ENCODE data around the gene ZNF484.
"Not testable (repeated sequence)": the region's sequence is repeated elsewhere in the genome, so short reads cannot be mapped to it uniquely, and the experiment has no call there.

The ZNF484 gene

GRCh38 chr9:92877531-92878430, at the start of gene ZNF484:
Gene ZNF484, minus strand, starts transcription at chr9:92878038. Its CDS starts 3,009 bp downstream, at chr9:92875029.
- peak; percentile 95 for DNase-seq (ENCODE audit: low spot score)

DNA sequence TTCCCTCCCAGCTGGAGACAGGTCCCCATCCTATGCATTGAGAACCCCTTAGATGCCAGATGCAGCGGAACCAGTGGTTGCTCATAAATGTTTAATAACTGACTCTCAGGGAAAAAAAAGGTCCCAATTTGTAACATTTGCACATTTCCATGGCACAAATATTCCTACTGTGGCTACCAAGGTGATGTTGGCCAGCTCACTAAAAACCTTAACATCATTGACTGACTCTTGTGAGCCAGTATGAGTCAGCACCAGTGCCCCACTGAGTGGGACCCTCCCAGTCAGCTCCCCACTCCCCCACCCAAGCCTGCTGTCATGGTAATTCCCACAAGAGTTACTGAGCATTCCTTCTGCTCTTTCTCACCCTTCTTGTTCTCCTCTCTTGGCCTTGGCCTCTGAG, 42.6 kb upstream of the ZNF484 start:
- DNase-seq (ENCODE audit: low spot score) = no peak

DNA sequence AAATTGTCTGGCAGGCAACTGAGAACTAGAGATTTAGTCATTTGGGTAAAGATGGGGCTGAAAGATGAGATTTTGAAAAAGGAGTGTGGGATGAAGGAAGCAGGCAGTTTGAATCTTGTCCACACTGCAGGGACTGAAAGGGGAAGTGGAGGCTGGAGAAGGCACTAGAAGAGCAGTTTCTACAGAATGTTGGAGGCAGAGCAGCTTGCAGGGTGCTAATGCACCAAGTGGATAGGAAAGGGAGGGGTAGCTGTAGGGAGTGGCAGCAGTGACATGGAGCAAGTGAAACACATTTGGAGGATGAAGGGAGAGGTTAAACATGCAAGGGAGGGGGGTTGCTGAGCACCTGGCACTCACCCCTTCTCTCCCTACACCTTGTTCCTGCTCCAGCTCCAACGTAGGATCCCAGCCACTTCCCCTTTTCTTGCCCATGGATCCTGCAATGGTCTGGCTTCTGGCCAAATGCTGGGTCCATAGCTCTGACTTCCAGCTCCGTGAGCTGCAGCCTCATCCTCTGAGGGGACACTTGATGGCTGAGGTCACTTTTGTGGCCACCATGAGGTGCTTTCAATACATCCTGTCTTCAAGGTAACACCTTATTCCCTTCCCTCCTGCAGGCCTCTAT, 39.5 kb upstream of the ZNF484 start:
- no peak for DNase-seq (ENCODE audit: low spot score)

DNA sequence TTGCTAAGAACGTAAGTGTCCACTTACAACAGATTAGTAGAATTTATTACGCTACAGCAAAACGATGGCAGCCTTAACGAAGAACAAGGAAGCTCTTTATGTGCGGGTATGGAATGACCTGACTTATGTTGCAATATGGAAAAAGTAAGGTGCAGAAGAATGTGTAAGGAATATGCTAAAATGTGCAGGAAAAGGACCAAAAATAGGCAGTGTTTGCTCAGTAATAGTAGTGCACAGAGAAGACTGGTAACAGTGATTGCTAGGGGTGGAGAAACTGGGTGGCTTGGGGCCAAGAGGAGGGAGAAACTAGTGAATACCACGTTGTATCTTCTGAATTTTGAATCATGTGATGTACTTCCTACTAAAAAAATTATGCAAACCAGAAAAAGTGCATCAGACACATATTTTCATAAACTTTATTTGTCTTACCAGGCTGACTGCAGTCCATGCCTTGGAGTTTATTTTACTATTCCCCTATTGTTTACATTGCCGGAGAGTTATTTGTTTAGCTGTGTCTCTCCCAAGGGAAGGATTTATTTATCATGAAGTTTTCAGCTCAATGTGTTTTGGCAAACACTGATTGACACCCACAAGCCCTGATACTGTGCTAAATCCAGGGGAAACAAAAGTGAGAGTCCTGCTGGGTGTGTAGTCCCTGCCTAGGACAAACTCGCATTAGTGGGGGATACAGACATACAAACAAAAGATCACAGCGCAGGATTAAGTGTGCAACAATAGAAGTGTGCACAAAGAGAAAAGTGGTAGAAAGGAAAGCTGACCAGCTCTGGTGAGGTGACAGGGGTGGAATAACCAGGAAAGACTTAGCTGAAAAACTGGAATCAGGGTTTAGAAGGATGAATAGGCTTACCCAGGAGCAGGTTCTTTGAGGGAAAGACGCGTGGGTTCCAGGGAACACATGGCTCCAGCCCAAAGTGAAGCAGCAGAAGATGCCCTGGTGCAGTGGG, 34.0 kb upstream of the ZNF484 start:
- DNase-seq (ENCODE audit: low spot score) = no peak

DNA sequence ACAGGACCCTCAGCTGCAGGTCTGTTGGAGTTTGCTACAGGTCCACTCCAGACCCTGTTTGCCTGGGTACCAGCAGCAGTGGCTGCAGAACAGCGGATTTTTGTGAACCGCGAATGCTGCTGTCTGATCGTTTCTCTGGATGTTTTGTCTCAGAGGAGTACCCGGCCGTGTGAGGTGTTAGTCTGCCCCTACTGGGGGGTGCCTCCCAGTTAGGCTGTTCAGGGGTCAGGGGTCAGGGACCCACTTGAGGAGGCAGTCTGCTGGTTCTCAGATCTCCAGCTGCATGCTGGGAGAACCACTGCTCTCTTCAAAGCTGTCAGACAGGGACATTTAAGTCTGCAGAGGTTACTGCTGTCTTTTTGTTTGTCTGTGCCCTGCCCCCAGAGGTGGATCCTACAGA, 27.3 kb upstream of the ZNF484 start:
- DNase-seq (ENCODE audit: low spot score) = not testable (repeated sequence)

DNA sequence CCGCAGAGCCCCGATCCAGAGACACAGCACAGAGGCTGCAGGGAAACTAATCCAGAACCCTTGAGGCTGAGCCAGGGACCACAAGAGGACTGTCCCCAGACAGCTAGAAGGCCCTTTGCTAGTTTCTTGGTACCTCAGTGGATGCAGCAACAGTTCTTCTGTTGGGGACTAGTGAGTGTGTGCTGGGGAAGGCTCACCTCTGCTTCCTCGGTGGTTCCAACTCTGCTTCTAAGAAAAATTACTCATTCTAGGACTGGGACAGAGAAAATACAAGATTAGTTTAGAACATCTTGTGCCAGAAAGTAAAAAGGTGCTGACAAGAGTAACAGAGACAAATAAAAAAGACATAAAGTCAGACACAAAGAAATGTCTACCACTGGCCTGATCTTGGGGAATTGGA, 19.5 kb upstream of the ZNF484 start:
- DNase-seq (ENCODE audit: low spot score) = no peak

GRCh38 chr9:92895812-92896436, 18.1 kb upstream of the ZNF484 start:
- DNase-seq (ENCODE audit: low spot score) = no peak

DNA sequence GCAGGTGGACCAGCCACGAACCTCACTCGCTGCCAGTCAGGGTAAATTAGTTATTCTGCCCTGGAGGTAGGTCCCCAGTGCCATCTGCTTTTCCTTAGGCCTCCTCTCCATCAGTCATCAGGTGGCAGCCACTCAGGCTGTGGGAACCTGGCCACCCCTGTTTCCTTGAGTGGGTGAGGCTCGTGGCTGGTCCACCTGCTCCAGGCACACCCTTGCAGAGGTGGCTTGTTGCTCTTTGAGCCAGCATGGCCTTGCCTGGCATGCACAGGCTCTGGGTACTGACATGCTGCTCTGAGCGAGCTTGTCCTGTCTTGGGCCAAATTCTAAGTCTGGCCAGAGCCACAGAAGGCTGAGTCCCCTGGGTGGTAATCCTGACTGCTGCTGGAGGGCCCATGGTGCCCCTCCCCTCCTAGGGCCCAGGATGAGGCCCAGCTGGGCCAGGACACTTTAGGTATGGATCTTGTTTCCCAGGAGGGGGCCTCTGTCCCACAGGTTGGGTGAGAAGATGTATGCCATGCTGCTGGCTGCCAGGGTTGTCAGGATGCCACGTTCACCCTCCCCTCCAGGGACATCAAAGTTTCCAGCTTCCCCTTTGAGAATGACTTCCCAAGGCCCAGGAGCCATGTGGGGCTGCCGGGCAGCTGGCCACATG, 17.0 kb upstream of the ZNF484 start:
- no peak for DNase-seq (ENCODE audit: low spot score)

GRCh38 chr9:92893916-92894610, 16.2 kb upstream of the ZNF484 start:
- DNase-seq (ENCODE audit: low spot score) = not testable (repeated sequence)

DNA sequence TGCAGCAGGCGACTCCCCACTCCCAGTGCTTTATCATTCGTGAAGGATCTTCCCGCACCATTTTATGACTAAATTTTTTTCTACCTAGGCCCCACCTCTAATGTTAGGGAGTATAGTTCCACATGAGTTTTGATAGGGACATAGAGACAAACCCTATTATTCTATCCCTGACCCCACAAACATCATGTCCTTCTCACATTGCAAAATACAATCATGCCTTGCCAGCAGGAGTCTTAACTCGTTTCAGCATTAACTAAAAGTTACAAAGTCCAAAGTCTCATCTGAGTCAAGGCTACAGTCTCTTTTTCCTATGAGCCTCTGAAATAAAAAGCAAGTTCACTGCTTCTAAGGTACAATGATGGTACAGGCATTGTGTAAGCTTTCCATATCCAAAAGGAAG, 14.4 kb upstream of the ZNF484 start:
- not testable (repeated sequence) for DNase-seq (ENCODE audit: low spot score)

GRCh38 chr9:92890761-92891160, 12.9 kb upstream of the ZNF484 start:
- no peak for DNase-seq (ENCODE audit: low spot score)

DNA sequence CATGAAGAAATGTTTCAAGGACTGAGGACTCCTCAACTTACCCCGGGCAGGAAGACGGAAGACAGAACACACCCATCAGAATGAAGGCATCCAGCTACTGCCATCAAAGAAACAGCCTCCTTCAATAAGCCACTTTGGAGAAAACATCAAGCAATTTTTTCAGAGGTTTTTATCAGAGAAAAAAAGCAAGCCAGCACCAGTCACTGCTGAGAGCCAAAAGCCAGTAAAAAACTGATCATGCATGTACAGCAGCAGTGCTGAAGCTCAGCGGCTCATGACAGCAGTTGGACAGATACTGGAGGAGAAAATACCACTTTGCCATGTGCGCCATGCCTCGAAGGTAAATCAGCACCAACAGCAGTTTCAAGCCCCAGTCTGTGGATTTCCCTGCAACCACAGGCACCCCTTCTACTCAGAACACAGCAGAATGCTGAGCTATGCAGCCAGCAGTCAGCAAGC, 10.1 kb upstream of the ZNF484 start:
- no peak for DNase-seq (ENCODE audit: low spot score)

DNA sequence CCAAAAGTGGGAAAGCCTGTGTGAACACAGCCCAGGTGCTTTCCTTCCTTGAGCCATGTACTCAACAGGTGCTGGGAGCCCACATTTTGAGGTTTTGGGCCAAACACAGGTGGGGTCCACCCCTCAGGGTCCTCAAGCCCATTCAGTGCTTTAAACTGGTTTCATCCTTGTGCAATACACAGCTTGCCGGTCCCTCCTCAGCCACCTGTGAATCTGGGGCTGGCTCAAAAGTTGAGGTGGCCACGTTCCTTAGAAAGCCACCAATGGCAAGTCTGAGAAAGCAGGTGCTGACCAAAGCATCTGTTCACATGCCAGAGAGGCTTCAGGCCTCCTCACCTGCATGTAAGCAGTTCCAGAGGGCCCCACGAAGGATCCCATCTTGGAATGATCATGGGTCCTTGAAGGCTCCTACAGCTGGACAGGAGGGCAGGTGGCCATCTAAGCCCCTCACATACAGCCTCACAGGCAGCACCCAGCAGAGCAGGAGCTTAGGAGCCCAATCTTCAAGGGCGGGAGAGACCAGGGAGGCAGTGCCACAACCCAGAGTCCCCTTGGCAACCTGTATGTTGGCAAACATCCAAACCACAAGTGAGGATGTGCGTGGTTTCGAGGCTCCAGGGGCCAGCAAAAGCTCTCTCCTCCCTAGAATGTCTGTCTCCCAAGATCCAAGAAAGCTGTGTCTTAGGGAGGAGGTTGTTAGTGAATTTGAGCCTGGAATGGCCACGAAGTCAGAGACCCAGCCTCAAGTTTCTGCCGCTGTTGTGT, 9.2 kb upstream of the ZNF484 start:
- DNase-seq (ENCODE audit: low spot score) = not testable (repeated sequence)

- not testable (repeated sequence) for DNase-seq (ENCODE audit: low spot score)
Observed at GRCh38 chr9:92883666-92884405, 6.0 kb upstream of the ZNF484 start.

DNA sequence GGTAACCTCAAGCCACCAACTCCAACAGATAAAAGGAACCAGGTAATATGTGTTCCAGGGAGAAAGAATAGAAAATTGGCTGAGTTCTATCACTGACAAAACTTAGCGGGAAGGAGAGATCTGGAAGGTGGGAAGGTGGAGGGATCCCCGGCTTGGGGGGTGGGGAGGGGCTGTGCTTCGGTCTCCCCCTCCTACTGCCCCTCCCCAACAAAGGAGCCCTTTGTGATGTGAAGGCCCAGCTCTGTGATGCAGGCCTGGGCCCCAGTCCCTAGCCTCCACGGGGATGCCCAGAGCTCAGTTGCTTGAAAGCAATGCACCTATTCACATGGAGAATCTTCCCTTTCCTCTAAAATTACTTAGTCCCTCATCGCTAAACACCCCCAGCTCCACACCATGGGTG, 4.4 kb upstream of the ZNF484 start:
- no peak for DNase-seq (ENCODE audit: low spot score)

DNA sequence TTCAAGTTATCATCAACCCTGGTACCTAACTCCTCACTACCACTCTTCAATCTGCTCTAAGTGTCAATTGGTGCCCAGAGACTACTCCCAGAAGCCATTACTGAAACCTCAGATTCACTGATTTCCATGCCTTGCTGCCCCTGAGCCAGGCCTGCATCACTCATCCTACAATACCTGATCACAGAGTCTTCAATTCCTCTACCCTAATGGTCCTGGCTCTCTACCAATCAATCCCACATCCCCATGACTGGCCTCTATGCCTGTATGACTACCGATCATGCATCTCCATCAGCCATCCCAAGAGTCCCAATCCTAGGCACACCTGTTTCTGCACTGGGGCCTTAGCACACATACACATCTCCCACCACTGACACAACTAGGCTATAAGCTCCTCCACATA, 2.5 kb downstream of the ZNF484 start:
- DNase-seq (ENCODE audit: low spot score) = no peak

DNA sequence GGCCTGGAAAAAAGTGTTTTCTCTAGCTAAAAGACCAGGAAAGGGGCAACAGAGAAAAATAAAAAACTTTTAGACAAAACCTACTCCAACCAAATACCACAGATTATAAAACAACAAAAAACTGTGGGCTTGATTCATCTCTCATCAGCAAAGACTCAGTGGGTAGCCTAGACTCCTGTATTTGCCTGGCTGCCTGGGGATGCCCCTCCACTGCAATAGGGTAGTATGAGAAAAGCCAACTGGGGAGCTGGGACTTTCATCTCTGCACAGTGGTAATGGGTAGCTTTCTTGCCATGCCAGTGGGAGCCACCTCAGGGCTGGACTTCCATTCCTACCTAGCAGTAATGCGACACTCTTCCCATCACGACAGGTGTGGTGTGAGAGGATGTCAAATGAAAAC, 7.5 kb downstream of the ZNF484 start:
- no peak for DNase-seq (ENCODE audit: low spot score)

DNA sequence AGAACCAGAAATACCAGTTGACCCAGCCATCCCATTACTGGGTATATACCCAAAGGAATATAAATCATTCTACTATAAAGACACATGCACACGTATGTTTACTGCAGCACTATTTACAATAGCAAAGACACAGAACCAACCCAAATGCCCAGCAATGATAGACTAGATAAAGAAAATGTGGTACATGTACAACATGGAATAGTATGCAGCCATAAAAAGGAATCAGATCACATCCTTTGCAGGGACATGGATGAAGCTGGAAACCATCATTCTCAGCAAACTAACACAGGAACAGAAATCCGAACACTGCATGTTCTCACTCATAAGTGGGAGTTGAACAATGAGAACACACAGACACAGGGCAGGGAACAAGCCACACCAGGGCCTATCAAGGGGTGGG, 11.2 kb downstream of the ZNF484 start:
- not testable (repeated sequence) for DNase-seq (ENCODE audit: low spot score)

- DNase-seq (ENCODE audit: low spot score) = no peak
Observed at GRCh38 chr9:92864152-92864551, 13.7 kb downstream of the ZNF484 start.

Data from GM03348 (cell line).